ENCODE data around the gene BNIP5. TPM values are rescaled to one million over a fixed set of nuclear protein-coding genes. Genes with fewer than 3 reads are reported as not detected.

Gene BNIP5
- total RNA-seq, 1 experiment from 2014 or later = 0.94 TPM

- CTCF ChIA-PET = interaction anchor here (1.2 kb wide), 1 partner anchor 15 kb away, joined by 3 read pairs; no protein-coding TSS in a partner anchor
- H3K9me3 Mint-ChIP-seq (ENCODE audit: low read depth, unreplicated experiment) = no peaks in the 10 kb centered on the region
- no peak for DNase-seq
- H3K27ac Mint-ChIP-seq (ENCODE audit: unreplicated experiment) = no peak overlapping the region
- no peaks in the 10 kb centered on the region for H3K36me3 Mint-ChIP-seq (ENCODE audit: insufficient read depth, unreplicated experiment)
- no TSS peak for BruUV-seq (replicated peaks)
- H3K4me1 Mint-ChIP-seq (ENCODE audit: low read depth, unreplicated experiment) = peaks cover 43% of the 10 kb centered on the region
- TF ChIP-seq, protein P1, sequence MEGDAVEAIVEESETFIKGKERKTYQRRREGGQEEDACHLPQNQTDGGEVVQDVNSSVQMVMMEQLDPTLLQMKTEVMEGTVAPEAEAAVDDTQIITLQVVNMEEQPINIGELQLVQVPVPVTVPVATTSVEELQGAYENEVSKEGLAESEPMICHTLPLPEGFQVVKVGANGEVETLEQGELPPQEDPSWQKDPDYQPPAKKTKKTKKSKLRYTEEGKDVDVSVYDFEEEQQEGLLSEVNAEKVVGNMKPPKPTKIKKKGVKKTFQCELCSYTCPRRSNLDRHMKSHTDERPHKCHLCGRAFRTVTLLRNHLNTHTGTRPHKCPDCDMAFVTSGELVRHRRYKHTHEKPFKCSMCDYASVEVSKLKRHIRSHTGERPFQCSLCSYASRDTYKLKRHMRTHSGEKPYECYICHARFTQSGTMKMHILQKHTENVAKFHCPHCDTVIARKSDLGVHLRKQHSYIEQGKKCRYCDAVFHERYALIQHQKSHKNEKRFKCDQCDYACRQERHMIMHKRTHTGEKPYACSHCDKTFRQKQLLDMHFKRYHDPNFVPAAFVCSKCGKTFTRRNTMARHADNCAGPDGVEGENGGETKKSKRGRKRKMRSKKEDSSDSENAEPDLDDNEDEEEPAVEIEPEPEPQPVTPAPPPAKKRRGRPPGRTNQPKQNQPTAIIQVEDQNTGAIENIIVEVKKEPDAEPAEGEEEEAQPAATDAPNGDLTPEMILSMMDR (IDR thresholded peaks at IDR 0.05; ENCODE audit: unreplicated experiment) = no peak
- H3K4me3 Mint-ChIP-seq (ENCODE audit: low read depth, unreplicated experiment) = no peak overlapping the region
- no peaks in the 10 kb centered on the region for H3K27me3 Mint-ChIP-seq (ENCODE audit: unreplicated experiment)
- intact Hi-C loops (cut with micrococcal nuclease; ENCODE audit: unreplicated experiment) = no loop called here
Observed at GRCh38 chr6:36355819-36356218, 19.1 kb upstream of the BNIP5 start.

DNA sequence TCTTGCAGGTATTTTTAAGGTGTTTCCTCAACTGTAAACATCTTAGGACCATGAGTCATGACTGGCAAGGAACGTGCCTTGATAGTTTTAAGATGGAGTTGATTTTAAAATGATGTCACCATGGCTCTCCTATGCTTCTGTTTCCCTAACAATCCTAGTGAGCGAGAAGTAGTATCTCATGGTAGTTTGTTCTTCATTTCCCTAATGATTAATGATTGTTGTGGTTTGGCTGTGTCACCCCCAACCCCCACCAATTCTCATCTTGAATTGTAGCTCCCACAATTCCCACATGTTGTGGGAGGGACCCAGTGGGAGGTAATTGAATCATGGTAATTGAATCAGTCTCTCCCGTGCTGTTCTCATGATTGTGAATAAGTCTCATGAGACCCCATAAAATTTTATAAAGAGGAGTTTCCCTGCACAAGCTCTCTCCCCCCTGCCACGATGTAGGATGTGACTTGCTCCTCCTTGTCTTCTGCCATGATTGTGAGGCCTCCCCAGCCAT lies 16.8 kb upstream of the BNIP5 start:
- H3K4me1 Mint-ChIP-seq (ENCODE audit: low read depth, unreplicated experiment) = peaks cover 32% of the 10 kb centered on the region
- intact Hi-C loops (cut with micrococcal nuclease; ENCODE audit: unreplicated experiment) = no loop called here
- no TSS peak for BruUV-seq (replicated peaks)

GRCh38 chr6:36352477-36353157 lies 15.9 kb upstream of the BNIP5 start:
- no TSS peak for BruUV-seq (replicated peaks)
- TF ChIP-seq, protein P1 (IDR thresholded peaks at IDR 0.05; ENCODE audit: unreplicated experiment) = no peak
- H3K27me3 Mint-ChIP-seq (ENCODE audit: unreplicated experiment) = no peaks in the 10 kb centered on the region
- H3K36me3 Mint-ChIP-seq (ENCODE audit: insufficient read depth, unreplicated experiment) = no peaks in the 10 kb centered on the region
- no peak overlapping the region for H3K4me3 Mint-ChIP-seq (ENCODE audit: low read depth, unreplicated experiment)
- intact Hi-C loops (cut with micrococcal nuclease; ENCODE audit: unreplicated experiment) = no loop called here
- no peak overlapping the region for H3K27ac Mint-ChIP-seq (ENCODE audit: unreplicated experiment)
- H3K4me1 Mint-ChIP-seq (ENCODE audit: low read depth, unreplicated experiment) = peaks cover 24% of the 10 kb centered on the region
- no peak for DNase-seq
- H3K9me3 Mint-ChIP-seq (ENCODE audit: low read depth, unreplicated experiment) = no peaks in the 10 kb centered on the region
- CTCF ChIA-PET = interaction anchor here (1.8 kb wide), 1 partner anchor 12 kb away, joined by 8 read pairs; no protein-coding TSS in a partner anchor

More for the DNA sequence above, 16.8 kb upstream of the BNIP5 start:
- CTCF ChIA-PET = interaction anchor here (1.0 to 1.8 kb wide), 2 partner anchors 12 to 203 kb away, joined by 3 to 8 read pairs; no protein-coding TSS in a partner anchor
- H3K36me3 Mint-ChIP-seq (ENCODE audit: insufficient read depth, unreplicated experiment) = no peaks in the 10 kb centered on the region
- no peak overlapping the region for H3K27ac Mint-ChIP-seq (ENCODE audit: unreplicated experiment)
- no peak for DNase-seq
- no peak overlapping the region for H3K4me3 Mint-ChIP-seq (ENCODE audit: low read depth, unreplicated experiment)
- H3K27me3 Mint-ChIP-seq (ENCODE audit: unreplicated experiment) = no peaks in the 10 kb centered on the region
- no peaks in the 10 kb centered on the region for H3K9me3 Mint-ChIP-seq (ENCODE audit: low read depth, unreplicated experiment)
- TF ChIP-seq, protein P1 (IDR thresholded peaks at IDR 0.05; ENCODE audit: unreplicated experiment) = no peak

DNA sequence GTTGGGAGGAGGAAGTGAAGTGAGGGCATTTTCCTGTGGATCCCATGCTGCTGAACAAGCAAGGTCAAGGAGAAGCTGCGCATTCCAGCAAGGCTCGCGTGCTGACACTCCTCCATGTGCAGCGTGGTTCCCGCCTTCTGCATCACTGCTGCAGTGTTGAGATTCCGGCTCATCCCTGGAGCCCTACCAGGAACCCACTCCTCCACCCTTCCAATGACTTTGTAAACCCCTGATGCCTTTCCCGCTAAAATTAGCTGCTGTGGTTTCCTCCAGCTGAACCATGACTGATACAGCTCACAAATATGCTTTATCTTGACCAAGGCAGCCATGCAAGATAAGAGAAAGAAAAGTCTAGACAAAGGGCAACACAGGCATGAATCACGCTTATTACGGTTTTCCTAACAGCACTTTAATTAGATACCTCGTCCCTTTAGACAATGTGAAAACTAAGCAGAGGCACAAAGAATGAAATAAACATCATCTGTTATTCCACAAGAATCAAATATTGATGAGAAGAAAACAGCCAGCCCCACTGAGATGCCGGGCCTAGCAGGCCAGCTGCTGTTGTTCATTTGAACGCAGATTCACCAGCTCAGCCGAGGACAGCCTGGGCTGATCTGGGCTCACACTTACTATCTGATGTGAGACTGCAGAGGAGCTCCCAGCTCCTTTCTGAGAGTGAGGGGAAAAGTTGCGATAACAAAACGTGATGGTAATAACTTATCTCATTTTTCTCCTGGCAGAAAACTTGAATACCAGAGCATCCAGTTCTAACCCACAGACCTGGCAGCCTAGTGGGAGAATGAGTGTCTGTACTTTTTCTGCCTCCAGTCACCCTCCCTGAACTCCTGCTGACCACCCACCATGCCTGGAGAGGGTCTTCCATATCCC lies 14.2 kb upstream of the BNIP5 start:
- H3K27ac Mint-ChIP-seq (ENCODE audit: unreplicated experiment) = peak overlapping the region; percentile 53
- H3K36me3 Mint-ChIP-seq (ENCODE audit: insufficient read depth, unreplicated experiment) = no peaks in the 10 kb centered on the region
- CTCF ChIA-PET = interaction anchor here (0.6 to 2.0 kb wide), 7 partner anchors 9 to 154 kb away, joined by 3 to 12 read pairs (median 4); no protein-coding TSS in a partner anchor
- H3K9me3 Mint-ChIP-seq (ENCODE audit: low read depth, unreplicated experiment) = no peaks in the 10 kb centered on the region
- H3K4me3 Mint-ChIP-seq (ENCODE audit: low read depth, unreplicated experiment) = no peak overlapping the region
- H3K4me1 Mint-ChIP-seq (ENCODE audit: low read depth, unreplicated experiment) = peaks cover 24% of the 10 kb centered on the region
- DNase-seq = peak; percentile 34
- TF ChIP-seq, protein P1 (IDR thresholded peaks at IDR 0.05; ENCODE audit: unreplicated experiment) = no peak
- BruUV-seq (replicated peaks) = no TSS peak
- intact Hi-C loops (cut with micrococcal nuclease; ENCODE audit: unreplicated experiment) = no loop called here
- no peaks in the 10 kb centered on the region for H3K27me3 Mint-ChIP-seq (ENCODE audit: unreplicated experiment)

Data from Calu3 (cell line).